ENCODE results near the gene PARP9.

- TF ChIP-seq CTCF (IDR thresholded peaks at IDR 0.05; ENCODE audit: low read depth, low read length) (no peak), MYC (IDR thresholded peaks at IDR 0.05; ENCODE audit: low read depth, low read length) (no peak), POLR2A (IDR thresholded peaks at IDR 0.05; ENCODE audit: extremely low read depth, insufficient read length) (no peak), MAX (IDR thresholded peaks at IDR 0.05; ENCODE audit: low read depth, low read length) (no peak)
Measured at GRCh38 chr3:122516846-122517360, 47.2 kb downstream of the PARP9 start.
